Measurements from ENCODE around the gene PIEZO2.

PIEZO2 gene

GRCh38 chr18:11034884-11035283 is 114.5 kb downstream of the PIEZO2 start:
- in situ Hi-C loops (cut with MboI; ENCODE audit: low sequenced_read_pairs): no loop called here

- in situ Hi-C loops (cut with MboI; ENCODE audit: low sequenced_read_pairs): no loop called here
Observed at GRCh38 chr18:11033503-11033902, 115.9 kb downstream of the PIEZO2 start.

- in situ Hi-C loops (cut with MboI; ENCODE audit: low sequenced_read_pairs): no loop called here
Observed at GRCh38 chr18:11031966-11032365, 117.4 kb downstream of the PIEZO2 start.

- in situ Hi-C loops (cut with MboI; ENCODE audit: low sequenced_read_pairs): no loop called here
Observed at GRCh38 chr18:11029021-11029420, 120.3 kb downstream of the PIEZO2 start.

- in situ Hi-C loops (cut with MboI; ENCODE audit: low sequenced_read_pairs): no loop called here
Observed at GRCh38 chr18:11027862-11028261, 121.5 kb downstream of the PIEZO2 start.

- in situ Hi-C loops (cut with MboI; ENCODE audit: low sequenced_read_pairs): no loop called here
Observed at GRCh38 chr18:11025671-11026070, 123.7 kb downstream of the PIEZO2 start.

GRCh38 chr18:11024928-11025669 is 124.3 kb downstream of the PIEZO2 start:
- in situ Hi-C loops (cut with MboI; ENCODE audit: low sequenced_read_pairs): no loop called here

GRCh38 chr18:11021477-11021876 is 127.9 kb downstream of the PIEZO2 start:
- in situ Hi-C loops (cut with MboI; ENCODE audit: low sequenced_read_pairs): no loop called here

GRCh38 chr18:11020877-11021414 is 128.4 kb downstream of the PIEZO2 start:
- in situ Hi-C loops (cut with MboI; ENCODE audit: low sequenced_read_pairs): no loop called here

- in situ Hi-C loops (cut with MboI; ENCODE audit: low sequenced_read_pairs): no loop called here
Observed at GRCh38 chr18:11020161-11020853, 129.1 kb downstream of the PIEZO2 start.

- in situ Hi-C loops (cut with MboI; ENCODE audit: low sequenced_read_pairs): no loop called here
Observed at GRCh38 chr18:11019295-11020105, 129.9 kb downstream of the PIEZO2 start.

- in situ Hi-C loops (cut with MboI; ENCODE audit: low sequenced_read_pairs): no loop called here
Observed at GRCh38 chr18:11009869-11010268, 139.5 kb downstream of the PIEZO2 start.

- in situ Hi-C loops (cut with MboI; ENCODE audit: low sequenced_read_pairs): no loop called here
Observed at GRCh38 chr18:11009147-11009546, 140.2 kb downstream of the PIEZO2 start.

- in situ Hi-C loops (cut with MboI; ENCODE audit: low sequenced_read_pairs): no loop called here
Observed at GRCh38 chr18:11008505-11008904, 140.9 kb downstream of the PIEZO2 start.

GRCh38 chr18:11005528-11005927 is 143.8 kb downstream of the PIEZO2 start:
- in situ Hi-C loops (cut with MboI; ENCODE audit: low sequenced_read_pairs): no loop called here

- in situ Hi-C loops (cut with MboI; ENCODE audit: low sequenced_read_pairs): no loop called here
Observed at GRCh38 chr18:11004951-11005350, 144.4 kb downstream of the PIEZO2 start.

GRCh38 chr18:11004294-11004693 is 145.1 kb downstream of the PIEZO2 start:
- in situ Hi-C loops (cut with MboI; ENCODE audit: low sequenced_read_pairs): no loop called here

- in situ Hi-C loops (cut with MboI; ENCODE audit: low sequenced_read_pairs): no loop called here
Observed at GRCh38 chr18:11002796-11003195, 146.6 kb downstream of the PIEZO2 start.

- in situ Hi-C loops (cut with MboI; ENCODE audit: low sequenced_read_pairs): no loop called here
Observed at GRCh38 chr18:11002277-11002676, 147.1 kb downstream of the PIEZO2 start.

- in situ Hi-C loops (cut with MboI; ENCODE audit: low sequenced_read_pairs): no loop called here
Observed at GRCh38 chr18:11000071-11000470, 149.3 kb downstream of the PIEZO2 start.

GRCh38 chr18:10997885-10998284 is 151.5 kb downstream of the PIEZO2 start:
- in situ Hi-C loops (cut with MboI; ENCODE audit: low sequenced_read_pairs): no loop called here

Measured in HL-60/S4 (cell line).